ENCODE results near the gene EHMT1. TPM values are rescaled to one million over a fixed set of nuclear protein-coding genes. Genes with fewer than 3 reads are reported as not detected.
A peak's percentile ranks its signal among the peaks of the same experiment; 100 is the strongest.

EHMT1 gene
- total RNA-seq, 4 donors from 2014 or later = 77.1 to 149 (median 86.6) TPM

DNA sequence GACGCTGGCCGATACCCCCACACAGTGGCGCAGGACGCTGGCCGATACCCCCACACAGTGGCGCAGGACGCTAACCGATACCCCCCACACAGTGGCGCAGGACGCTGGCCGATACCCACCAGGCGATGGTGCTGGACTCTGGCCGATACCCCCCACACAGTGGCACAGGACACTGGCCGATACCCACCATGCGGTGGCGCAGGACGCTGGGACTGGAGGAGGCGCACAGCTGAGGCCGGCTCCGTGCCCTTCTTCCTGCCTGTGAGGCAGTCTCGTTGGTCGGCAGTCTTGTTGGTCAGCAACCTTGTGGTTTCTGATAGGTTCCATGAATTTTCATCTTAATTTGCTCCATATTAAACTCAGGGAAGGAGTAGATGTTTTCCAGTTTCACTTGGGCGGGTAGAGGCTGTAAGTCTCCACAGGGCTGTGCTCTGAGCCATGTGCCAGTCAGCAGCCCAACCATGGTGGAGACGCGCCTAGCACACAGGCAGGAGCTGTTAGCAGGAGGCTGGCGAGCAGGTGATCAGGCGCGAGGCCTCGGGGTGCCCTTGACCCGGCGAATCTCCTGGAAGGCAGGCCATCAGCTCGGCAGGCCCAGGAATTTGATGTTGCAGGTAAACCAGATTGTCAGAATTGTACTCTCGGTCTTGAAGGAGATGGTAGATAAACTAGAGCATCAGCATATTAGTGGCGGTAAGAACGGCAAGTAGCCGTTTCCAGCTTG is 75.6 kb downstream of the EHMT1 start:
- Histone ChIP-seq H3K27me3 (no peaks in the 10 kb centered on the region), H3K4me1 (peaks cover 37% of the 10 kb centered on the region), H3K27ac (no peak overlapping the region), H3K4me3 (no peak overlapping the region), H3K9me3 (no peaks in the 10 kb centered on the region), H3K36me3 (no peaks in the 10 kb centered on the region)
- TF ChIP-seq, protein P1, sequence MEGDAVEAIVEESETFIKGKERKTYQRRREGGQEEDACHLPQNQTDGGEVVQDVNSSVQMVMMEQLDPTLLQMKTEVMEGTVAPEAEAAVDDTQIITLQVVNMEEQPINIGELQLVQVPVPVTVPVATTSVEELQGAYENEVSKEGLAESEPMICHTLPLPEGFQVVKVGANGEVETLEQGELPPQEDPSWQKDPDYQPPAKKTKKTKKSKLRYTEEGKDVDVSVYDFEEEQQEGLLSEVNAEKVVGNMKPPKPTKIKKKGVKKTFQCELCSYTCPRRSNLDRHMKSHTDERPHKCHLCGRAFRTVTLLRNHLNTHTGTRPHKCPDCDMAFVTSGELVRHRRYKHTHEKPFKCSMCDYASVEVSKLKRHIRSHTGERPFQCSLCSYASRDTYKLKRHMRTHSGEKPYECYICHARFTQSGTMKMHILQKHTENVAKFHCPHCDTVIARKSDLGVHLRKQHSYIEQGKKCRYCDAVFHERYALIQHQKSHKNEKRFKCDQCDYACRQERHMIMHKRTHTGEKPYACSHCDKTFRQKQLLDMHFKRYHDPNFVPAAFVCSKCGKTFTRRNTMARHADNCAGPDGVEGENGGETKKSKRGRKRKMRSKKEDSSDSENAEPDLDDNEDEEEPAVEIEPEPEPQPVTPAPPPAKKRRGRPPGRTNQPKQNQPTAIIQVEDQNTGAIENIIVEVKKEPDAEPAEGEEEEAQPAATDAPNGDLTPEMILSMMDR (IDR thresholded peaks at IDR 0.05) = no peak
- no peak for TF ChIP-seq POLR2AphosphoS5 (IDR thresholded peaks at IDR 0.05)
- no peak for TF ChIP-seq EP300 (IDR thresholded peaks at IDR 0.05)
- no peak for TF ChIP-seq POLR2A (IDR thresholded peaks at IDR 0.05)
- WGBS = 94% methylated on average over 18 of the region's 36 CpGs
- no peak for DNase-seq (ENCODE audit: low spot score in 2 of 2)

DNA sequence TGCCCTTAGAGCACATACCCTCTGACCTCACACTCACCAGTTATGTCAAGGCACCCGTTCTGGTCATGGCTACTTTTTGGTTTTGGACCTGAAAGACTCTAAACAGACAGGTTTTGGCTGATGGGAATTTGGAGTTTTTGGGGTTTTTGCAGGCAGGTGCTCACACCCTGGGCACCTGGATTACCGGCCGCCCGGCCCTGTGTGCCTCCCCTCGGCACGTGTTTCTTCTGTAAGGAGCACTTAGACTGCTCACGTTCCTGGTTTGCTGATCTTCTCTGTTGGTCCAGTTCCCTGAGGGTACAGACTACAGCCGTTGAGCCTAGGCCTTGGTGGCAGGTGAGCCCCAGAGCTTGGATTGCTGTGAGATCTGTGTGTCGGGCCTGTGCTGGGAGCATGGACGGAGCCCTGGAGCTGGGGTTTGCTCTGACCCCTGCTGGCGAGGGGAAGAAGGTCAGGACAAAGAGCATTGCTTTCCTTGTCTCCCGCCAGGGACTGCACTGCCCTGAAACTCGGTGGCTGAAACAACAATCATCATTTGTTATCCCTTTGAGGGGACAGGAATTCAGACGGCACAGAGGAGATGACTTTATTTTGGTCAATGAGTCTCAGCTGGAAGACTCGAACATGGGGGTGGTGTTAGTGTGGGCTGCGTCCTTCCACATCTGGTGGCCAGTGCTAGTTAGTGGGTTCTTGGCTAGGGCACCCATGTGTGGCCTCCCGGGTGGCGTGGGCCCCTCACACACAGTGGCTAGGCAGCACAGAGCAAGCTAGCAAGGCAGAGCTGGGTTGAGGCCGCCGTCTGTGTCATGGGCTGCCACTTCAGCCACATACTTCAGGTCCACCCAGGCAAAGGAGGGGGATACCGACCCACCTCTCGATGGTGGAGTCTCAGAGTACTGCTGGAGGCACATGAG is 76.4 kb downstream of the EHMT1 start:
- no peaks in the 10 kb centered on the region for H3K27me3 ChIP-seq
- WGBS = 61% methylated on average over 9 of the region's 22 CpGs
- H3K4me1 ChIP-seq = peaks cover 37% of the 10 kb centered on the region
- TF ChIP-seq, protein P1 (IDR thresholded peaks at IDR 0.05) = peak; percentile 29 to 40
- TF ChIP-seq POLR2AphosphoS5 (IDR thresholded peaks at IDR 0.05) = no peak
- no peak for DNase-seq (ENCODE audit: low spot score in 2 of 2)
- no peaks in the 10 kb centered on the region for H3K36me3 ChIP-seq
- H3K9me3 ChIP-seq = no peaks in the 10 kb centered on the region
- H3K27ac ChIP-seq = no peak overlapping the region
- H3K4me3 ChIP-seq = no peak overlapping the region

- no peaks in the 10 kb centered on the region for H3K36me3 ChIP-seq
- 75% methylated on average over 12 of the region's 12 CpGs for WGBS
- H3K27me3 ChIP-seq = no peaks in the 10 kb centered on the region
- no peak overlapping the region for H3K27ac ChIP-seq
- no peaks in the 10 kb centered on the region for H3K9me3 ChIP-seq
- no peak for TF ChIP-seq POLR2A (IDR thresholded peaks at IDR 0.05)
- TF ChIP-seq POLR2AphosphoS5 (IDR thresholded peaks at IDR 0.05) = no peak
- TF ChIP-seq, protein P1 (IDR thresholded peaks at IDR 0.05) = no peak
- TF ChIP-seq EP300 (IDR thresholded peaks at IDR 0.05) = no peak
- no peak for DNase-seq (ENCODE audit: low spot score in 2 of 2)
- peaks cover 32% of the 10 kb centered on the region for H3K4me1 ChIP-seq
- H3K4me3 ChIP-seq = no peak overlapping the region
These were observed 77.5 kb downstream of the EHMT1 start for GRCh38 chr9:137696136-137696925.

DNA sequence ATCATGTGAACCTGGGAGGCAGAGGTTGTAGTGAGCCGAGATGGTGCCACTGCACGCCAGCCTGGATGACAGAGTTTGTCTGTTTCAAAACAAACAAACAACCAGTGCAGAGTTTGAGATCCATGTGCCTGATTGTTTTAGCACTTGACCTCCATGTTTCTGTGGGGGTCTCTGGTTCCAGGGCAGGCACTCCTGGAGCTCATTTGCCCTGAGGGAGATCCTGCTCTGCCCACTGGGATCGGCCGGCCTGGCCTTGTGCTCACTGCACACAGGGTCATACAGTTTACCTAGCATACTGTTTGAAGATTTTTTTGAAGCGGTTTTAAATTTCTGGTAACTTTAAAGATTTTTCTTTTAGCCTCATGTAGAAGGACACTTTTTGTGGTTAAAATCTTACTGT is 78.4 kb downstream of the EHMT1 start:
- no peaks in the 10 kb centered on the region for H3K27me3 ChIP-seq
- no peaks in the 10 kb centered on the region for H3K9me3 ChIP-seq
- no peak overlapping the region for H3K27ac ChIP-seq
- H3K36me3 ChIP-seq = no peaks in the 10 kb centered on the region
- 95% methylated on average over 5 of the region's 5 CpGs for WGBS
- no peak for DNase-seq (ENCODE audit: low spot score in 2 of 2)
- no peak overlapping the region for H3K4me3 ChIP-seq
- H3K4me1 ChIP-seq = peaks cover 24% of the 10 kb centered on the region
- TF ChIP-seq, protein P1 (IDR thresholded peaks at IDR 0.05) = no peak
- TF ChIP-seq EP300 (IDR thresholded peaks at IDR 0.05) (no peak), POLR2A (IDR thresholded peaks at IDR 0.05) (no peak), POLR2AphosphoS5 (IDR thresholded peaks at IDR 0.05) (no peak)
